Stimulated activated effector memory CD8-positive, alpha-beta T cell treated with anti-CD3 and anti-CD28 coated beads, Interleukin-12 subunit alpha, Interleukin-12 subunit beta, amount 100 ng/mL, for 72 hours (primary cell): ENCODE measurements around the gene SDHAF4.
A peak's percentile ranks its signal among the peaks of the same experiment; 100 is the strongest.
"Not testable (repeated sequence)": the region's sequence is repeated elsewhere in the genome, so short reads cannot be mapped to it uniquely, and the experiment has no call there.

ENCODE experiments used
- ATAC-seq: fragments of 150-1000 bp; cut with Tn5 transposase; 2 replicates; pipeline ENCODE4 v1.10.0; 2021
- DNase-seq, 2 donors: peaks; one replicate each; pipeline ENCODE4 v3.0.0; 2021 to 2022; ENCODE audit warnings: low spot score in 2 of 2
- H3K27ac Mint-ChIP-seq: one replicate; pipeline ENCODE4 v1.8.0; 2022; ENCODE audit warnings: mild to moderate bottlenecking, mixed read lengths
- H3K36me3 Mint-ChIP-seq: one replicate; pipeline ENCODE4 v1.8.0; 2022; ENCODE audit warnings: mild to moderate bottlenecking, mixed read lengths
- H3K4me1 Mint-ChIP-seq: one replicate; pipeline ENCODE4 v1.8.0; 2022; ENCODE audit warnings: mixed read lengths
- H3K4me3 Mint-ChIP-seq: one replicate; pipeline ENCODE4 v1.8.0; 2022; ENCODE audit warnings: mild to moderate bottlenecking, mixed read lengths
- H3K9me3 Mint-ChIP-seq: one replicate; pipeline ENCODE4 v1.8.0; 2022; ENCODE audit warnings: mixed read lengths

The SDHAF4 gene

GRCh38 chr6:70562401-70562800, 4.3 kb upstream of the SDHAF4 start:
- not testable (repeated sequence) for H3K27ac Mint-ChIP-seq, ATAC-seq, DNase-seq, H3K36me3 Mint-ChIP-seq, H3K9me3 Mint-ChIP-seq, H3K4me3 Mint-ChIP-seq
- peaks cover 16% of the 10 kb centered on the region for H3K4me1 Mint-ChIP-seq

GRCh38 chr6:70563530-70563929, 3.2 kb upstream of the SDHAF4 start:
- ATAC-seq (peak; percentile 67), DNase-seq (no peak)
- H3K4me3 Mint-ChIP-seq, result no peak overlapping the region
- no peaks in the 10 kb centered on the region for H3K36me3 Mint-ChIP-seq
- peaks cover 6% of the 10 kb centered on the region for H3K4me1 Mint-ChIP-seq
- no peaks in the 10 kb centered on the region for H3K9me3 Mint-ChIP-seq
- no peak overlapping the region for H3K27ac Mint-ChIP-seq

GRCh38 chr6:70574643-70575042, 7.9 kb downstream of the SDHAF4 start:
- H3K36me3 Mint-ChIP-seq, result no peaks in the 10 kb centered on the region
- DNase-seq (no peak), ATAC-seq (no peak)
- H3K27ac Mint-ChIP-seq, result no peak overlapping the region
- no peaks in the 10 kb centered on the region for H3K9me3 Mint-ChIP-seq
- peaks cover 6% of the 10 kb centered on the region for H3K4me1 Mint-ChIP-seq
- H3K4me3 Mint-ChIP-seq, result no peak overlapping the region

- Mint-ChIP-seq H3K4me1 (peaks cover 6% of the 10 kb centered on the region), H3K9me3 (no peaks in the 10 kb centered on the region), H3K27ac (peak overlapping the region; percentile 49), H3K36me3 (peaks cover 12% of the 10 kb centered on the region), H3K4me3 (no peak overlapping the region)
- ATAC-seq (no peak), DNase-seq (no peak)
Observed at GRCh38 chr6:70575899-70576495, 9.3 kb downstream of the SDHAF4 start.

GRCh38 chr6:70586114-70586513, 19.4 kb downstream of the SDHAF4 start:
- no peaks in the 10 kb centered on the region for H3K4me1 Mint-ChIP-seq
- no peak overlapping the region for H3K27ac Mint-ChIP-seq
- ATAC-seq (no peak), DNase-seq (no peak)
- H3K36me3 Mint-ChIP-seq, result peaks cover 10% of the 10 kb centered on the region
- H3K9me3 Mint-ChIP-seq, result no peaks in the 10 kb centered on the region
- H3K4me3 Mint-ChIP-seq, result no peak overlapping the region

GRCh38 chr6:70590400-70590799, 23.7 kb downstream of the SDHAF4 start:
- no peaks in the 10 kb centered on the region for H3K4me1 Mint-ChIP-seq
- ATAC-seq, result no peak
- H3K27ac Mint-ChIP-seq, result no peak overlapping the region
- H3K36me3 Mint-ChIP-seq, result no peaks in the 10 kb centered on the region
- no peak for DNase-seq
- no peak overlapping the region for H3K4me3 Mint-ChIP-seq
- no peaks in the 10 kb centered on the region for H3K9me3 Mint-ChIP-seq

- Mint-ChIP-seq H3K9me3 (no peaks in the 10 kb centered on the region), H3K27ac (no peak overlapping the region), H3K36me3 (no peaks in the 10 kb centered on the region), H3K4me3 (no peak overlapping the region), H3K4me1 (no peaks in the 10 kb centered on the region)
- ATAC-seq, result no peak
- no peak for DNase-seq
Observed at GRCh38 chr6:70592391-70593117, 25.8 kb downstream of the SDHAF4 start.

GRCh38 chr6:70593118-70593486, 26.4 kb downstream of the SDHAF4 start:
- DNase-seq, result no peak
- Mint-ChIP-seq H3K9me3 (no peaks in the 10 kb centered on the region), H3K36me3 (no peaks in the 10 kb centered on the region), H3K4me1 (no peaks in the 10 kb centered on the region), H3K4me3 (no peak overlapping the region), H3K27ac (no peak overlapping the region)
- ATAC-seq, result peak; percentile 16

GRCh38 chr6:70599187-70599586, 32.5 kb downstream of the SDHAF4 start:
- DNase-seq (no peak), ATAC-seq (peak; percentile 96)
- no peaks in the 10 kb centered on the region for H3K36me3 Mint-ChIP-seq
- H3K4me1 Mint-ChIP-seq, result peaks cover 8% of the 10 kb centered on the region
- H3K27ac Mint-ChIP-seq, result no peak overlapping the region
- no peak overlapping the region for H3K4me3 Mint-ChIP-seq
- no peaks in the 10 kb centered on the region for H3K9me3 Mint-ChIP-seq

GRCh38 chr6:70601014-70601413, 34.3 kb downstream of the SDHAF4 start:
- Mint-ChIP-seq H3K27ac (no peak overlapping the region), H3K36me3 (no peaks in the 10 kb centered on the region), H3K4me3 (no peak overlapping the region), H3K9me3 (no peaks in the 10 kb centered on the region), H3K4me1 (peaks cover 8% of the 10 kb centered on the region)
- DNase-seq (no peak), ATAC-seq (no peak)

GRCh38 chr6:70604254-70604653, 37.5 kb downstream of the SDHAF4 start:
- H3K9me3 Mint-ChIP-seq, result no peaks in the 10 kb centered on the region
- H3K27ac Mint-ChIP-seq, result no peak overlapping the region
- H3K36me3 Mint-ChIP-seq, result no peaks in the 10 kb centered on the region
- DNase-seq, result no peak
- peaks cover 8% of the 10 kb centered on the region for H3K4me1 Mint-ChIP-seq
- no peak for ATAC-seq
- H3K4me3 Mint-ChIP-seq, result no peak overlapping the region

GRCh38 chr6:70607371-70607770, 40.6 kb downstream of the SDHAF4 start:
- H3K27ac Mint-ChIP-seq, H3K36me3 Mint-ChIP-seq, H3K4me3 Mint-ChIP-seq, ATAC-seq, DNase-seq, H3K4me1 Mint-ChIP-seq, H3K9me3 Mint-ChIP-seq: not testable (repeated sequence)

- H3K9me3 Mint-ChIP-seq, H3K27ac Mint-ChIP-seq, DNase-seq, H3K4me3 Mint-ChIP-seq, H3K4me1 Mint-ChIP-seq, H3K36me3 Mint-ChIP-seq, ATAC-seq: not testable (repeated sequence)
Observed at GRCh38 chr6:70609181-70609580, 42.5 kb downstream of the SDHAF4 start.

GRCh38 chr6:70616728-70617260, 50.1 kb downstream of the SDHAF4 start:
- H3K9me3 Mint-ChIP-seq, result no peaks in the 10 kb centered on the region
- no peak overlapping the region for H3K4me3 Mint-ChIP-seq
- H3K36me3 Mint-ChIP-seq, result no peaks in the 10 kb centered on the region
- no peak overlapping the region for H3K27ac Mint-ChIP-seq
- no peaks in the 10 kb centered on the region for H3K4me1 Mint-ChIP-seq
- no peak for ATAC-seq
- DNase-seq, result no peak

GRCh38 chr6:70620746-70621145, 54.0 kb downstream of the SDHAF4 start:
- H3K27ac Mint-ChIP-seq, result no peak overlapping the region
- DNase-seq, result no peak
- no peak overlapping the region for H3K4me3 Mint-ChIP-seq
- no peaks in the 10 kb centered on the region for H3K9me3 Mint-ChIP-seq
- no peaks in the 10 kb centered on the region for H3K4me1 Mint-ChIP-seq
- ATAC-seq, result no peak
- H3K36me3 Mint-ChIP-seq, result no peaks in the 10 kb centered on the region

GRCh38 chr6:70622461-70622860, 55.7 kb downstream of the SDHAF4 start:
- no peaks in the 10 kb centered on the region for H3K9me3 Mint-ChIP-seq
- no peak overlapping the region for H3K27ac Mint-ChIP-seq
- no peak overlapping the region for H3K4me3 Mint-ChIP-seq
- H3K4me1 Mint-ChIP-seq, result no peaks in the 10 kb centered on the region
- no peaks in the 10 kb centered on the region for H3K36me3 Mint-ChIP-seq
- ATAC-seq (no peak), DNase-seq (no peak)
